ENCODE data around the gene FYN. TPM values are rescaled to one million over a fixed set of nuclear protein-coding genes. Genes with fewer than 3 reads are reported as not detected.

The FYN gene
- total and polyA plus RNA-seq, 4 donors = 11.2 to 28.3 (median 19.7) TPM

DNA sequence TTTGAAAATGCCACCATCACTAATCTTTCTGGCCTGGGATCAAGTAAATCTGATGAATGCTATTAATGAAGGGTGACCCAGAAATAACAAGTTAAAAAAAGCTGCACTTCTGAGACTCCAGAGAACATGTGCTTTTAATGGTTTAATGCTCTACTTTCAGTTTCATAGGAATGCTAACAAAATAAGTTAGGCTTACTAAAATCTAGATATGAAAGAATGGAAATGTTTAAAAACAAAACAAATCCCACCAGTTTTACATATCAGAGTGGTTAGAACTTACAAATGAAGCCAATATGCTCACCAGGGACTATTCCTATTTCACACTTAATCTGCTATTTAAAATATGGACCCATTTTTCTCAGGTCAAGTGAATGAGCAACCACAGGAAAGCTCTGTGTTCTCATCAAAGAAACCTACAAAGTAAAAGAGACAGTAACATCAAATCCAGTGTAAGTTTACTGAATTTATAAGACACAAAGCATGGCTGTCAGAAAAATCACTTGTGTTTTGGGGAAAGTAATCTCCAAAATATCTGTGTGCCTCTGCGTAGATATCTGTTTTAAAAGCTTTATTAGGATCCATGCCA, 40.3 kb downstream of the FYN start:
- TF ChIP-seq FOXA2 (IDR thresholded peaks at IDR 0.05) = no peak
- TF ChIP-seq, protein P1, sequence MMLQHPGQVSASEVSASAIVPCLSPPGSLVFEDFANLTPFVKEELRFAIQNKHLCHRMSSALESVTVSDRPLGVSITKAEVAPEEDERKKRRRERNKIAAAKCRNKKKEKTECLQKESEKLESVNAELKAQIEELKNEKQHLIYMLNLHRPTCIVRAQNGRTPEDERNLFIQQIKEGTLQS (IDR thresholded peaks at IDR 0.05) = no peak
- no peak for TF ChIP-seq HNF4G (IDR thresholded peaks at IDR 0.05)
- no peak for TF ChIP-seq GABPA (IDR thresholded peaks at IDR 0.05 in 1 of 2, conservative IDR thresholded peaks at IDR 0.05 in 1 of 2)
- no peak for TF ChIP-seq YY1 (IDR thresholded peaks at IDR 0.05)
- Histone ChIP-seq H3K27ac (ENCODE audit: low read depth in 1 of 2, low read length in 2 of 2) (no peak overlapping the region), H3K9ac (ENCODE audit: low read depth in 1 of 2, low read length in 2 of 2) (no peak overlapping the region), H3K27me3 (ENCODE audit: control insufficient read depth in 4 of 4, insufficient read depth in 4 of 4, low read length in 3 of 4) (no peaks in the 10 kb centered on the region), H3K4me3 (ENCODE audit: low read depth in 1 of 3, low read length in 3 of 3) (no peak overlapping the region), H3K4me1 (ENCODE audit: control insufficient read depth in 4 of 4, insufficient read depth in 4 of 4, low read length in 3 of 4) (no peaks in the 10 kb centered on the region), H3K9me3 (ENCODE audit: control insufficient read depth in 4 of 4, low read length in 3 of 4) (no peaks in the 10 kb centered on the region), H3K36me3 (ENCODE audit: control insufficient read depth in 4 of 4, insufficient read depth in 3 of 4, low read depth in 1 of 4, low read length in 3 of 4) (no peaks in the 10 kb centered on the region)
- WGBS = 84% methylated on average over 1 of the region's 1 CpG
- DNase-seq (ENCODE audit: low spot score) = no peak

DNA sequence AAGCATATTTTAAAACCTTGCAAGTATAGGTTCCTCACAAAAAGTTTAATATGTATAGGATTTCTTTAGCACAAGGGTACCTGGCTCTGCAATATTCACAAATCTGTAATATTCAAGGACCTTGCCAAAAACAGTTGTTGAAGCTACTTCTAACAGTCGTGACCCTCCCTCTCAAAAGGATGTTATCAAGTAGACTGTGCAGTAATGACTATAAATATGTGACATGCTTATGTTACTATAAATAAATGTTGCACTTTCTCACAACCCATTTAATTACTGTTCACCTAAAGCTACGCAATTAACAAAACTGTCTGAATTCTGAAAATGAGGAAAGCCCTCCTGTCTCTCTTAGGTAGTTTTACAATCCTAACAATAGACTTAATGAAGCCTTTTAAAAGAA, 41.8 kb downstream of the FYN start:
- WGBS = 60% methylated on average over 2 of the region's 2 CpGs
- no peak overlapping the region for H3K4me3 ChIP-seq (ENCODE audit: low read depth in 1 of 3, low read length in 3 of 3)

DNA sequence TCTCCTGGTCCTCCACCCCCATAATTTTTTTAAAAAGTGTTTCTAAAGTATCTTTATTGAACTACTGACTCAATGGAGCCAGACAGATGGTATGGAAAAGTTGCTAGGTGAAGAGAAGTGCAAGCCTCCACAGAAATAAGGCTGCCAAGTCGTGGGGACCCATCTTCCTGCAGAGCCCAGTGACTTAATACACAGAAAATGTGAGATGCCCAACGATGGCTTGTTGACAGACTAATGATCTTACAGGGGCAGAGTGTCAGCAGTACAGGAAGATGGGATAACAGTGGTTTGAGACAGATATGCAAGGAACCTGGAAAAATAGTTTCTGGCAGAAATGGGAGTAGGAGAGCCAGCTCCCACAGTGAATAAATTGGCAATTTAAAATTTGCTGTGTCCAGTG, 43.3 kb downstream of the FYN start:
- H3K9ac ChIP-seq (ENCODE audit: low read depth in 1 of 2, low read length in 2 of 2) = no peak overlapping the region
- H3K27me3 ChIP-seq (ENCODE audit: control insufficient read depth in 4 of 4, insufficient read depth in 4 of 4, low read length in 3 of 4) = peaks cover 0 to 2% (median 0%) of the 10 kb centered on the region in 4 donors
- no peaks in the 10 kb centered on the region for H3K4me1 ChIP-seq (ENCODE audit: control insufficient read depth in 4 of 4, insufficient read depth in 4 of 4, low read length in 3 of 4)
- WGBS = 41% methylated on average over 2 of the region's 2 CpGs
- H3K9me3 ChIP-seq (ENCODE audit: control insufficient read depth in 4 of 4, low read length in 3 of 4) = no peaks in the 10 kb centered on the region
- H3K36me3 ChIP-seq (ENCODE audit: control insufficient read depth in 4 of 4, insufficient read depth in 3 of 4, low read depth in 1 of 4, low read length in 3 of 4) = no peaks in the 10 kb centered on the region
- H3K4me3 ChIP-seq (ENCODE audit: low read depth in 1 of 3, low read length in 3 of 3) = no peak overlapping the region
- no peak for DNase-seq (ENCODE audit: low spot score)
- no peak overlapping the region for H3K27ac ChIP-seq (ENCODE audit: low read depth in 1 of 2, low read length in 2 of 2)
- no peak for TF ChIP-seq JUND (IDR thresholded peaks at IDR 0.05)

More for the DNA sequence above, 41.8 kb downstream of the FYN start:
- H3K9me3 ChIP-seq (ENCODE audit: control insufficient read depth in 4 of 4, low read length in 3 of 4) = no peaks in the 10 kb centered on the region
- peaks cover 0 to 2% (median 0%) of the 10 kb centered on the region in 4 donors for H3K27me3 ChIP-seq (ENCODE audit: control insufficient read depth in 4 of 4, insufficient read depth in 4 of 4, low read length in 3 of 4)
- no peaks in the 10 kb centered on the region for H3K36me3 ChIP-seq (ENCODE audit: control insufficient read depth in 4 of 4, insufficient read depth in 3 of 4, low read depth in 1 of 4, low read length in 3 of 4)
- no peak overlapping the region for H3K9ac ChIP-seq (ENCODE audit: low read depth in 1 of 2, low read length in 2 of 2)
- TF ChIP-seq, protein P2, sequence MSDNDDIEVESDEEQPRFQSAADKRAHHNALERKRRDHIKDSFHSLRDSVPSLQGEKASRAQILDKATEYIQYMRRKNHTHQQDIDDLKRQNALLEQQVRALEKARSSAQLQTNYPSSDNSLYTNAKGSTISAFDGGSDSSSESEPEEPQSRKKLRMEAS (IDR thresholded peaks at IDR 0.05) = no peak
- TF ChIP-seq FOXA1 (IDR thresholded peaks at IDR 0.05) (no peak), SP1 (IDR thresholded peaks at IDR 0.05) (no peak), RXRA (IDR thresholded peaks at IDR 0.05) (no peak), GABPA (IDR thresholded peaks at IDR 0.05 in 1 of 2, conservative IDR thresholded peaks at IDR 0.05 in 1 of 2) (no peak), JUND (IDR thresholded peaks at IDR 0.05) (no peak)
- TF ChIP-seq, protein P3, sequence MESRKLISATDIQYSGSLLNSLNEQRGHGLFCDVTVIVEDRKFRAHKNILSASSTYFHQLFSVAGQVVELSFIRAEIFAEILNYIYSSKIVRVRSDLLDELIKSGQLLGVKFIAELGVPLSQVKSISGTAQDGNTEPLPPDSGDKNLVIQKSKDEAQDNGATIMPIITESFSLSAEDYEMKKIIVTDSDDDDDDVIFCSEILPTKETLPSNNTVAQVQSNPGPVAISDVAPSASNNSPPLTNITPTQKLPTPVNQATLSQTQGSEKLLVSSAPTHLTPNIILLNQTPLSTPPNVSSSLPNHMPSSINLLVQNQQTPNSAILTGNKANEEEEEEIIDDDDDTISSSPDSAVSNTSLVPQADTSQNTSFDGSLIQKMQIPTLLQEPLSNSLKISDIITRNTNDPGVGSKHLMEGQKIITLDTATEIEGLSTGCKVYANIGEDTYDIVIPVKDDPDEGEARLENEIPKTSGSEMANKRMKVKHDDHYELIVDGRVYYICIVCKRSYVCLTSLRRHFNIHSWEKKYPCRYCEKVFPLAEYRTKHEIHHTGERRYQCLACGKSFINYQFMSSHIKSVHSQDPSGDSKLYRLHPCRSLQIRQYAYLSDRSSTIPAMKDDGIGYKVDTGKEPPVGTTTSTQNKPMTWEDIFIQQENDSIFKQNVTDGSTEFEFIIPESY (IDR thresholded peaks at IDR 0.05) = no peak
- TF ChIP-seq, protein P1 (IDR thresholded peaks at IDR 0.05) = no peak
- H3K4me1 ChIP-seq (ENCODE audit: control insufficient read depth in 4 of 4, insufficient read depth in 4 of 4, low read length in 3 of 4) = no peaks in the 10 kb centered on the region
- DNase-seq (ENCODE audit: low spot score) = no peak
- H3K27ac ChIP-seq (ENCODE audit: low read depth in 1 of 2, low read length in 2 of 2) = no peak overlapping the region
